COLO829 (cell line): ENCODE data around the gene OR51E1.

Experiments
- DNase-seq: peaks from one replicate; pipeline ENCODE4 v3.0.0; 2012; ENCODE audit warnings: low spot score

The OR51E1 gene

DNA sequence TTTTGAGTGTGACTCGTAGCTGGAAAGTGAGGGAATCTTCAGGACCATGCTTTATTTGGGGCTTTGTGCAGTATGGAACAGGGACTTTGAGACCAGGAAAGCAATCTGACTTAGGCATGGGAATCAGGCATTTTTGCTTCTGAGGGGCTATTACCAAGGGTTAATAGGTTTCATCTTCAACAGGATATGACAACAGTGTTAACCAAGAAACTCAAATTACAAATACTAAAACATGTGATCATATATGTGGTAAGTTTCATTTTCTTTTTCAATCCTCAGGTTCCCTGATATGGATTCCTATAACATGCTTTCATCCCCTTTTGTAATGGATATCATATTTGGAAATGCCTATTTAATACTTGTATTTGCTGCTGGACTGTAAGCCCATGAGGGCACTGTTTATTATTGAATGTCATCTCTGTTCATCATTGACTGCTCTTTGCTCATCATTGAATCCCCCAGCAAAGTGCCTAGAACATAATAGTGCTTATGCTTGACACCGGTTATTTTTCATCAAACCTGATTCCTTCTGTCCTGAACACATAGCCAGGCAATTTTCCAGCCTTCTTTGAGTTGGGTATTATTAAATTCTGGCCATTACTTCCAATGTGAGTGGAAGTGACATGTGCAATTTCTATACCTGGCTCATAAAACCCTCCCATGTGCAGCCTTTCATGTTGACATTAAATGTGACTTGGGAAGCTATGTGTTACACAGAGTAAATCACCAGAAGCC, 11.0 kb downstream of the OR51E1 start:
- DNase-seq, result no peak

- no peak for DNase-seq
Observed at GRCh38 chr11:4658629-4659445, 15.1 kb downstream of the OR51E1 start.

DNA sequence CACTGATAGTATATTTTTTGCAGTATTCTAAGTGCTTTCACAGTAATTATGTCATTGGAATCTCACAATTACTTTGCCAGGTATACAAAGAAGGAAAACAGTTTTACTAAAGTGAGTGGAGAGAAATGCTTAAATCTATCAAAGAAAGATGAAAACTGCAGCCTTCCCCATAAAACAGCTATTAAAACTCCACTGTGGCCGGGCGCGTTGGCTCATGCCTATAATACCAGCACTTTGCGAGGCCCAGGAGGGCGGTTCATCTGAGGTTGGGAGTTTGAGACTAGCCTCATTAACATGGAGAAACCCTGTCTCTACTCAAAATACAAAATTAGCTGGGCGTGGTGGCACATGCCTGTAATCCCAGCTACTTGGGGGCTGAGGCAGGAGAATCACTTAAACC, 19.1 kb downstream of the OR51E1 start:
- no peak for DNase-seq

DNA sequence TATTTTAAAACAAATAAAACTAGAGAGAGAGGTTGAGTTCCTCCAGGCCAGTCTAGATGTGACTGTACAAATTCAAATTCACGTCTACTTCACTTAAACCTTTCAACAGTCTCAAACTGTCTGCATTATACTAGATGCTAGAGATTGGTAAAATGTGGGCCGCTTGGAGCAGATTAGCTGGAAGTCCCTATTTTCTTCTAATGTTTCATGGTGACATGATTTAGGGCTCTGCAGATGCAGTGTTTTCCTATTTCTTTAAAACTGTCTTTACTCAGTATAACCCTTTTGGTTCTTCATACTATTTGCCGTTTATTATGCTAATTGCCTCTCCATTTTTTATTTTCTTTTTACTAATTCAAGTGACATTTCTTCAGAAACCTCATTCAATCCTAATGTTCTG, 20.4 kb downstream of the OR51E1 start:
- no peak for DNase-seq

- no peak for DNase-seq
Observed at GRCh38 chr11:4664786-4665185, 21.0 kb downstream of the OR51E1 start.

GRCh38 chr11:4665424-4665823, 21.6 kb downstream of the OR51E1 start:
- DNase-seq, result no peak

DNA sequence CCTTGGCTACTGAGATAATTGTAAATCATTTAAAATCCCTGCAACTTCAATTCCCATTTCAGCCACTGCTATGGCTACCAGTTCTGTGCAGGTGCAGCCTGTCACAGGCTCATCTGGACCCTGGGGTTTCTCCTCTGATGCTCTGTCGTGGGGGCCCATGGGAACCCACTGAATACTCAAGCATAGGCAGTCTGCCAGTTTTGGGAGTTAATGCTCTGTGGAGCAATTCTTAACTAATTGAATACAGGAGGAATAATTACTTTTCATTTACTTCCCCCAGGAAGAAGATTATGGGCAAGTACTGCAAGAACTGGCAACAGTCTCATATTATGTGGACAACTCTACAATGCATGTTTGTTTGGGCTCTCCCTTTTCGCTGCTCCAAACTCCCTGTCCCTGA, 28.0 kb downstream of the OR51E1 start:
- no peak for DNase-seq

GRCh38 chr11:4672470-4672869, 28.7 kb downstream of the OR51E1 start:
- no peak for DNase-seq

DNA sequence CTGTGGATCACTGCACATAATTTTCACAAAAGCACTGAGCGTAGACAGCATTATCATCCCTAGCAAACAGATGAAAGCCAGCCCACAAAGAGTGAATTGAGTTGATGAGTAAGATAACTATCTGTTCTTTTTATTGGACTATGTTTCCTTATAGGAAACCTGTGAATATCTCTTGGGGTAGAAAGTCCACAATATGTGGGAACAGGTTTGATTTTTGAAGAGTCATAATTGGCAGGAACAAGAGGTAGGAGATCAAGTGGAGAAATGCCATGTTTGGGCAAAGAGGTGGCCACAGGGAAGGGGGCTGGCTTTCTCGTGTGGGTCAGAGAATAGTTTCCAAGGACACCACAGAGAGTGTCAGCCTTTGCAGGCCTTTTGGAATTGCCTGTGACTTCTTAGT, 30.0 kb downstream of the OR51E1 start:
- DNase-seq, result no peak

- no peak for DNase-seq
Observed at GRCh38 chr11:4677948-4678347, 34.2 kb downstream of the OR51E1 start.

GRCh38 chr11:4680341-4680740, 36.6 kb downstream of the OR51E1 start:
- no peak for DNase-seq

- DNase-seq, result no peak
Observed at GRCh38 chr11:4682623-4683419, 39.0 kb downstream of the OR51E1 start.

DNA sequence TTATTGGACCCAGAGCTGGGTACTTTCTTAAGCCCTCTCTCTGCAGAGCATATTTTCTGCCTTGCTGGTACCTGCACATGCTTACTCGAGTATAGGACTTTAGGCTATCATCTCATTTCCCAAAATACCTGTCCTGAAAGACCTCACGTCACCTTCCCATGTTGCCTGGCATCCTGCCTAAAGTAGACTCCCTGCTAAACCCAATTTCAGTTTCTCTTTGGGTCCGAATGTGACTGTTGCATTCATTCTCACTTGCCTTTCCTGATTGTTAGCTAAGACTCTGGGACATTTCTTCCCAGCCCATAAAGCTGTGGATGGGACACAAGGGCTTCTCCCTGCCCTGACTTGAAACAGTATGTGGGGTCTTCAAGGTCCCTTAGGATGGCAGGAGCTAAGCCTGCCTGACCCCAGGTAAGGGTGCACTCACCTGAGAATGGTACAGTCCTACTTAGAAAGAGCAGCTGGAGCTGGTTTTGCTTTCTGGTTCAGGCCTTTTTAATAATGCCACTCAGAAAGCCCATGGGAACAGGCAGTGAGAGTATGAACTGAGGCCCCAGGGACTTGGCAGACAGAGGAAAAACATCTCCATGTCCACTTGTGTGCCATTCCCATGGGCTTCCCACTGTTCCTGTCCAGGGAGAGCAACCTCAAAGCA, 41.0 kb downstream of the OR51E1 start:
- no peak for DNase-seq

DNA sequence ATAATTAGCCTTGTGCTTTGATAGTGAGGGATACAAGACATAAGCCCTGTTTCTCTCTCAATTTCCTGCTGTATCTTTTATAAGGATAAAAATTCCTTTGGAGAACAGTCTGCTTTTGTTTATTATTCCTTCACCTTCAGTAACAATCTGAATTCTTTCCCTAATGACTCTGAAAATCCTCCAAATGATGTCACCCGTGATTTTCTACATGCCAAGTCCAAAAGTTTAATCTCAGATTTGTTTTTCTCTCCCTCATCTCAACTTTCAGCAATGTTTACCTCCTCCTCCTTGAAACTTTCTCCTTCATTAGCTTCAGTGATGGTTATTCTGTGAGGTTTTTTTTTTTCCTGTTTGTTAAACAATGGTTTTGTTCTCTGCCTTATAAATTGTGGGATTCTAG, 51.7 kb downstream of the OR51E1 start:
- DNase-seq, result no peak

DNA sequence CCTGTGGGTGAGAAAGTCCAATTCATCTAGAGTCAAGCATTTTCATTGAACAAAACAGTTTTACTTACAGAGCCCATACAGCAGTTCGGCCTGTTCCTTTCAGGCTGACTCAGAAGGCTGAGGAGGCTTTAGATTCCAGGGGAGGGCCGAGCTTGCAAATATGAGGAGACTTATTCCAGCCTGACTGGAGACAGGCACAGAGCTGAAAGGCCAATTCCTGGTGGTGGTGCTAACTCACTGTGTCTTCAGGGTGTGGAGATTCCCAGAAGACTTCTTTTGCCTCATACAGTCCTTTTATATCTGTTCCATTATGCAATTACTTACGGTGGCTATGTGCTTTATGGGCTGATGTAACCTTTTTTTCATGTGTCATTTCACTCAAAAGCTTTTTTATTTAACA, 53.8 kb downstream of the OR51E1 start, which contains the start of gene OR51E2:
OR51E2 (minus strand) TSS at position 269 of the 400 bp plus-strand sequence. CDS start 15,142 bp downstream, outside the sequence.
- DNase-seq, result no peak

DNA sequence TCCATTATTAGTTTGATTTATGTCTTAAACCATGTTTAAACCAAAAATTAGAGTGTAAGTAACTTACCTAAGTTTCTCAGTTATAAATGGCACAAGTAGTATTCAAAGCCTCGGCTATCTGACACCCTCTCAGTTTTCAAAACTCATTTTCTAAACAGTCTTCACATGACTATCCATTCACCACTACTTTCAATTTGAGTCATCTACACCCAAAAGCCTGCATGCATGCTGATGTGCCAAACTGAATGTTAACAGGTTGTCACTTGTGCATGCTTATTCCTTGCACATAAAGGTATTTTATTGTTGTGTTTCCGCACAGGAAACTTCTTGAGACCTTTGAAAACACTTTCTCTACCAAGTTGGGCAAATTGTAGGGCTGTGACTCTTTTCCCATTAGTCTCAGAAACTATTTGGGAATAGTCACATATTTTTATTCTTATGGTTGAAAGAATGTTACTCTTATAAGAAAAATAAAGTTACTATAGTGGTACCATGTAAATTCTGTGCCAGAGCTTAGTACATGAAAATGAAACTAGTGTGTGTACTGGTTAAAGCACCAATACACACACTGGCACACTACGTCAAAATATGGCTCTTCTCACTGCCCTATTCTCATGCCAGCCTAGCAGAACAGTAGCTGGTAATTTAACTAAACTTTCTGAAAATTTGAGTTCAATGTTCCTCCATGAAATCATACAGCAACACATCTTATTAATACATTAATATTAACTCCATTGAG, 56.1 kb downstream of the OR51E1 start:
- DNase-seq, result no peak

DNA sequence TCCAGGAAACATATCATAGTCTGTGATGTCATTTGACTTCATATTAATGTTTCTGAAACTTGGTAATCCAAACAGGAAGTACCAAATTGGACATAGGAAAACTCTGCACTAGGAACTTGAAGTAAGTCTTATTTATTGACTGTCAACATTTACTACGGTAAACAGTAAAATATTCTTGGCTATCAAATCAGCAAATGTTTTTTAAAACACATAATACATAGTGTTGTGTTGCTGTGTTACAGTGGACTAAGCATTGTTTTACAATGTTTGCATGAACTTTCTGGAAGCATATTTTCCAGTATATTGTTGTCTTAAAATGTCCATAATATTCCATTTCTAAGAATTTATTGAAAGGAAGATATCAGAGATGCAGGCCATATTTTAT, 56.6 kb downstream of the OR51E1 start:
- DNase-seq, result no peak

- DNase-seq, result no peak
Observed at GRCh38 chr11:4704054-4704789, 60.4 kb downstream of the OR51E1 start, which contains the start of gene MMP26. Gene MMP26, plus strand, starts transcription at chr11:4704784.

- no peak for DNase-seq
Observed at GRCh38 chr11:4704790-4705334, 61.1 kb downstream of the OR51E1 start.
